GM15510 (cell line): Measurements from ENCODE around the gene SCAF4.
A peak's percentile ranks its signal among the peaks of the same experiment; 100 is the strongest.

Experiments
- POLR2A ChIP-seq: IDR thresholded peaks from 3 replicates; pipeline ENCODE4 v1.6.1; 2011; ENCODE audit warnings: borderline replicate concordance; ENCODE audit not compliant: insufficient read length; ENCODE audit errors: extremely low read depth

Gene SCAF4

GRCh38 chr21:31731857-31732596 is at the start of gene SCAF4:
Gene SCAF4 (minus strand): TSS chr21:31732118. CDS start chr21:31731692, 426 bp downstream.
- peak; percentile 86 for TF ChIP-seq POLR2A

GRCh38 chr21:31780944-31781343 is 49.0 kb upstream of the SCAF4 start:
- TF ChIP-seq POLR2A, result no peak

- TF ChIP-seq POLR2A, result no peak
Observed at GRCh38 chr21:31778546-31778945, 46.6 kb upstream of the SCAF4 start.

- TF ChIP-seq POLR2A, result no peak
Observed at GRCh38 chr21:31777857-31778256, 45.9 kb upstream of the SCAF4 start.

- TF ChIP-seq POLR2A, result no peak
Observed at GRCh38 chr21:31774031-31774430, 42.1 kb upstream of the SCAF4 start.

GRCh38 chr21:31772674-31773555 is 41.0 kb upstream of the SCAF4 start:
- TF ChIP-seq POLR2A, result no peak

GRCh38 chr21:31771685-31772084 is 39.8 kb upstream of the SCAF4 start:
- TF ChIP-seq POLR2A, result no peak

GRCh38 chr21:31768710-31769109 is 36.8 kb upstream of the SCAF4 start:
- TF ChIP-seq POLR2A, result no peak

- TF ChIP-seq POLR2A, result no peak
Observed at GRCh38 chr21:31766899-31767298, 35.0 kb upstream of the SCAF4 start.

GRCh38 chr21:31760931-31761330 is 29.0 kb upstream of the SCAF4 start:
- TF ChIP-seq POLR2A, result no peak

- TF ChIP-seq POLR2A, result no peak
Observed at GRCh38 chr21:31756787-31757186, 24.9 kb upstream of the SCAF4 start.

GRCh38 chr21:31755027-31755426 is 23.1 kb upstream of the SCAF4 start:
- no peak for TF ChIP-seq POLR2A

- TF ChIP-seq POLR2A, result no peak
Observed at GRCh38 chr21:31754708-31754960, 22.7 kb upstream of the SCAF4 start.

- TF ChIP-seq POLR2A, result no peak
Observed at GRCh38 chr21:31753949-31754707, 22.2 kb upstream of the SCAF4 start.

- TF ChIP-seq POLR2A, result no peak
Observed at GRCh38 chr21:31752967-31753366, 21.0 kb upstream of the SCAF4 start.
